Left ventricle myocardium inferior (tissue), 1 donor: ENCODE results near the gene STON2. TPM values are rescaled to one million over a fixed set of nuclear protein-coding genes. Genes with fewer than 3 reads are reported as not detected.

ENCODE experiments used
- DNase-seq: peaks from one replicate; pipeline ENCODE4 v3.0.0-alpha.2; 2020
- H3K27ac ChIP-seq: fragments of 200-600 bp; replicated peaks from 2 replicates; pipeline ENCODE4 v1.8.0; 2021
- H3K27me3 ChIP-seq: fragments of 200-600 bp; 2 replicates; pipeline ENCODE4 v1.8.0; 2021; ENCODE audit warnings: low read depth
- H3K36me3 ChIP-seq: fragments of 200-600 bp; 2 replicates; pipeline ENCODE4 v1.8.0; 2021
- H3K4me1 ChIP-seq: fragments of 200-600 bp; 2 replicates; pipeline ENCODE4 v1.8.0; 2021
- H3K4me3 ChIP-seq: fragments of 200-600 bp; 2 replicates; pipeline ENCODE4 v1.8.0; 2021; ENCODE audit warnings: mild to moderate bottlenecking, moderate library complexity
- H3K9me3 ChIP-seq: fragments of 200-600 bp; replicated peaks from 2 replicates; pipeline ENCODE4 v1.8.0; 2021
- intact Hi-C: fragments of 100-400 bp; cut with micrococcal nuclease; formaldehyde crosslinking; loops from one replicate; pipeline ENCODE4 v1.11.0; 2022
- total RNA-seq: library from RNA; stranded (reverse); fragmentation: NEBNext Ultra II Directional; extraction: Animal tissue kit (Norgen Biotek cat#: 25700); gene quantifications from one replicate; pipeline ENCODE4 v1.2.1, GENCODE V29; 2021
- TF ChIP-seq, protein P1 (sequence below): fragments of 200-600 bp; IDR thresholded peaks from 2 replicates; pipeline ENCODE4 v1.8.0; 2021; ENCODE audit warnings: antibody characterized with exemption, mild to moderate bottlenecking, borderline replicate concordance
- donor health status: DM: no; HTN: yes; CAD: no; lungs with severe emphysema.

The STON2 gene
- total RNA-seq, 1 donor from 2014 or later, result 8.3 TPM

DNA sequence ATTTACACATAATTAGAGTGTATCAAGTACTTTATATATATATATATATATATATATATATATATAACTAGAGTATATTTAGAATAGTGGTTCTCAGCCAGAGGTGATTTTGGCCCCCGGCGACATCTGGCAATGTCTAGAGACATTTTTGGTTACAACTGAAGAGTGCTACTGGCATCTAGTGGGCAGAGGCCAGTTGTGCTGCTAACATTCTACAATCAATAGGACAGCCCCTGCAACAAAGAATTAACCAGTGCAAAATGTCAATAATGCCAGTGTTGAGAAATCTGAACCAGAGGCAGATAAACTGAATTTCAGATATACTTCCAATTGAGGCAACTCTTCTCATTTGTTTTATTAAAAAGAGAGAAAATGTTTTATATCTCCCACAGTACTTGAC, 188.3 kb downstream of the STON2 start:
- peaks cover 24% of the 10 kb centered on the region for H3K4me1 ChIP-seq
- intact Hi-C loops, result no loop called here
- H3K27ac ChIP-seq, result no peak overlapping the region
- H3K27me3 ChIP-seq, result no peaks in the 10 kb centered on the region
- H3K9me3 ChIP-seq, result no peaks in the 10 kb centered on the region
- no peak overlapping the region for H3K4me3 ChIP-seq
- peaks cover 48% of the 10 kb centered on the region for H3K36me3 ChIP-seq
- peak; percentile 30 for DNase-seq
- TF ChIP-seq, protein P1, sequence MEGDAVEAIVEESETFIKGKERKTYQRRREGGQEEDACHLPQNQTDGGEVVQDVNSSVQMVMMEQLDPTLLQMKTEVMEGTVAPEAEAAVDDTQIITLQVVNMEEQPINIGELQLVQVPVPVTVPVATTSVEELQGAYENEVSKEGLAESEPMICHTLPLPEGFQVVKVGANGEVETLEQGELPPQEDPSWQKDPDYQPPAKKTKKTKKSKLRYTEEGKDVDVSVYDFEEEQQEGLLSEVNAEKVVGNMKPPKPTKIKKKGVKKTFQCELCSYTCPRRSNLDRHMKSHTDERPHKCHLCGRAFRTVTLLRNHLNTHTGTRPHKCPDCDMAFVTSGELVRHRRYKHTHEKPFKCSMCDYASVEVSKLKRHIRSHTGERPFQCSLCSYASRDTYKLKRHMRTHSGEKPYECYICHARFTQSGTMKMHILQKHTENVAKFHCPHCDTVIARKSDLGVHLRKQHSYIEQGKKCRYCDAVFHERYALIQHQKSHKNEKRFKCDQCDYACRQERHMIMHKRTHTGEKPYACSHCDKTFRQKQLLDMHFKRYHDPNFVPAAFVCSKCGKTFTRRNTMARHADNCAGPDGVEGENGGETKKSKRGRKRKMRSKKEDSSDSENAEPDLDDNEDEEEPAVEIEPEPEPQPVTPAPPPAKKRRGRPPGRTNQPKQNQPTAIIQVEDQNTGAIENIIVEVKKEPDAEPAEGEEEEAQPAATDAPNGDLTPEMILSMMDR, result peak; percentile 66

Other genes starting within 250 kb of the STON2 start
- 20.8 TPM for gene GTF2A1, start 179.4 kb downstream of the STON2 start, total RNA-seq
- gene SEL1L, start 133.5 kb upstream of the STON2 start, total RNA-seq, result 54.4 TPM